ENCODE data around the gene MRPL44.

- TF ChIP-seq CTCF (IDR thresholded peaks at IDR 0.05; ENCODE audit: low read length) (no peak), EZH2phosphoT487 (IDR thresholded peaks at IDR 0.05; ENCODE audit: low read length) (no peak), EZH2 (optimal IDR thresholded peaks at IDR 0.05; ENCODE audit: low read depth, low read length) (no peak)
Measured at GRCh38 chr2:223914324-223914723, 42.9 kb upstream of the MRPL44 start.

All from MM.1S (cell line).